SHP77 (cell line): Measurements from ENCODE around the gene TCERG1L.
"Not testable (repeated sequence)": the region's sequence is repeated elsewhere in the genome, so short reads cannot be mapped to it uniquely, and the experiment has no call there.

Source experiments
- DNase-seq, 2 experiments: peaks; one replicate each; lab custom pipeline; 2025; lab: John Stamatoyannopoulos, UW

TCERG1L gene

GRCh38 chr10:131248376-131249165, 63.0 kb downstream of the TCERG1L start:
- DNase-seq = no peak

- DNase-seq = no peak
These were observed 63.6 kb downstream of the TCERG1L start for GRCh38 chr10:131247873-131248272.

- no peak for DNase-seq
These were observed 64.7 kb downstream of the TCERG1L start for GRCh38 chr10:131246775-131247174.

- no peak for DNase-seq
These were observed 65.4 kb downstream of the TCERG1L start for GRCh38 chr10:131246089-131246488.

GRCh38 chr10:131245475-131246059, 66.0 kb downstream of the TCERG1L start:
- DNase-seq = no peak

GRCh38 chr10:131244836-131245235, 66.7 kb downstream of the TCERG1L start:
- no peak for DNase-seq

- DNase-seq = no peak
These were observed 68.4 kb downstream of the TCERG1L start for GRCh38 chr10:131243076-131243475.

GRCh38 chr10:131242007-131242406, 69.5 kb downstream of the TCERG1L start:
- DNase-seq = peak in 1 of 2 experiments; percentile 9

- DNase-seq = no peak
These were observed 70.8 kb downstream of the TCERG1L start for GRCh38 chr10:131240691-131241090.

GRCh38 chr10:131239926-131240325, 71.6 kb downstream of the TCERG1L start:
- DNase-seq = no peak

GRCh38 chr10:131239450-131239849, 72.1 kb downstream of the TCERG1L start:
- no peak for DNase-seq

GRCh38 chr10:131238669-131239280, 72.7 kb downstream of the TCERG1L start:
- DNase-seq = no peak

- DNase-seq = no peak
These were observed 73.4 kb downstream of the TCERG1L start for GRCh38 chr10:131237991-131238651.

- not testable (repeated sequence) for DNase-seq
These were observed 76.9 kb downstream of the TCERG1L start for GRCh38 chr10:131234606-131235005.

- DNase-seq = no peak
These were observed 77.8 kb downstream of the TCERG1L start for GRCh38 chr10:131233611-131234258.

- DNase-seq = no peak
These were observed 79.5 kb downstream of the TCERG1L start for GRCh38 chr10:131231965-131232541.

- no peak for DNase-seq
These were observed 80.1 kb downstream of the TCERG1L start for GRCh38 chr10:131231323-131231964.

GRCh38 chr10:131230641-131231322, 80.7 kb downstream of the TCERG1L start:
- DNase-seq = no peak

GRCh38 chr10:131230166-131230565, 81.4 kb downstream of the TCERG1L start:
- no peak for DNase-seq

- DNase-seq = no peak
These were observed 84.3 kb downstream of the TCERG1L start for GRCh38 chr10:131227163-131227740.
